Measurements from ENCODE around the gene OR51B4. TPM values are rescaled to one million over a fixed set of nuclear protein-coding genes. Genes with fewer than 3 reads are reported as not detected.

The OR51B4 gene
- total RNA-seq, 1 donor from 2014 or later, result not detected

DNA sequence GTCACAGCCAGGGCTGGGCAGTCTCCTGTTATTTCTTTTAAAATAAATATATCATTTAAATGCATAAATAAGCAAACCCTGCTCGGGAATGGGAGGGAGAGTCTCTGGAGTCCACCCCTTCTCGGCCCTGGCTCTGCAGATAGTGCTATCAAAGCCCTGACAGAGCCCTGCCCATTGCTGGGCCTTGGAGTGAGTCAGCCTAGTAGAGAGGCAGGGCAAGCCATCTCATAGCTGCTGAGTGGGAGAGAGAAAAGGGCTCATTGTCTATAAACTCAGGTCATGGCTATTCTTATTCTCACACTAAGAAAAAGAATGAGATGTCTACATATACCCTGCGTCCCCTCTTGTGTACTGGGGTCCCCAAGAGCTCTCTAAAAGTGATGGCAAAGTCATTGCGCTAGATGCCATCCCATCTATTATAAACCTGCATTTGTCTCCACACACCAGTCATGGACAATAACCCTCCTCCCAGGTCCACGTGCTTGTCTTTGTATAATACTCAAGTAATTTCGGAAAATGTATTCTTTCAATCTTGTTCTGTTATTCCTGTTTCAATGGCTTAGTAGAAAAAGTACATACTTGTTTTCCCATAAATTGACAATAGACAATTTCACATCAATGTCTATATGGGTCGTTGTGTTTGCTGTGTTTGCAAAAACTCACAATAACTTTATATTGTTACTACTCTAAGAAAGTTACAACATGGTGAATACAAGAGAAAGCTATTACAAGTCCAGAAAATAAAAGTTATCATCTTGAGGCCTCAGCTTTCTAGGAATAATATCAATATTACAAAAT, 13.4 kb downstream of the OR51B4 start:
- Mint-ChIP-seq H3K27ac (no peak overlapping the region), H3K4me1 (no peaks in the 10 kb centered on the region), H3K4me3 (no peak overlapping the region), H3K27me3 (no peaks in the 10 kb centered on the region), H3K36me3 (ENCODE audit: low read depth) (no peaks in the 10 kb centered on the region), H3K9me3 (no peaks in the 10 kb centered on the region)
- intact Hi-C loops (cut with micrococcal nuclease), result no loop called here
- no peak for DNase-seq

DNA sequence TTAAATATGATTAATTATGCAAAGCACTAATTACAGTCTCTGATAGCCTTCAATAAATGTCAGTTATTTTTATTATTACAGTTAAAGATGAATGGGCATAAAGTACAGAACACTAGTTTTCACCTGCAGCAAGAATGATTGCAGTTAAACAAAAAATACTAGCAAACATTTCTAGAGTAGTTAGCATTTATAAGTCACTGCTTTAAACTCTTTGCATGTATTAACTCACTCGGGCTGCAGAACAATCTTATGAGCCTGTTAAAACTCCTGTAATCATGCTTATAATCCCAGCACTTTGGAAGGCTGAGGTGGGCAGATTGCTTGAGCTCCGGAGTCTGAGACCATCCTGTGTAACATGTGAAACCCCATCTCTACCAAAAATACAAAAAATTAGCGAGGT, 14.8 kb downstream of the OR51B4 start:
- Mint-ChIP-seq H3K36me3 (ENCODE audit: low read depth) (no peaks in the 10 kb centered on the region), H3K4me3 (no peak overlapping the region), H3K9me3 (no peaks in the 10 kb centered on the region), H3K27me3 (no peaks in the 10 kb centered on the region), H3K27ac (no peak overlapping the region), H3K4me1 (no peaks in the 10 kb centered on the region)
- intact Hi-C loops (cut with micrococcal nuclease), result no loop called here
- no peak for DNase-seq

DNA sequence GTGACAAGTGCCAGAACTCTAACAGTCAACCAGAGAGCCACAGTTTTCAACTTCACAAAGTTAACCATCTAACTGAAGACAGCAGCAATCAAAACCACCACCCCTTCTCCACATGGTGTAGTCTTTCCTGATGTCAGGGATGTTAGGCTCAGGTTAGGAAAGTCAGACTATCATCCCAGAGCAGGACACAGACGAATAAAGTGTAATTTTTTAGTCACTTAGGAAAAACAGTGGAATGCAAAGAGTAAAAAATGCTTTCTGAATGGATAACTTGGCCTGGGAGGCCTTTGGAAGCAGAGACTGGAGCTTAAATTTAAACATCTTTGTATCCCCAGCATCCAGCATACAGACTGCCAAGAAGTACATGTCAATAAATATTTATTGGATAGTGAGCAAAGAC, 15.4 kb downstream of the OR51B4 start:
- Mint-ChIP-seq H3K36me3 (ENCODE audit: low read depth) (no peaks in the 10 kb centered on the region), H3K27me3 (no peaks in the 10 kb centered on the region)
- intact Hi-C loops (cut with micrococcal nuclease), result no loop called here

DNA sequence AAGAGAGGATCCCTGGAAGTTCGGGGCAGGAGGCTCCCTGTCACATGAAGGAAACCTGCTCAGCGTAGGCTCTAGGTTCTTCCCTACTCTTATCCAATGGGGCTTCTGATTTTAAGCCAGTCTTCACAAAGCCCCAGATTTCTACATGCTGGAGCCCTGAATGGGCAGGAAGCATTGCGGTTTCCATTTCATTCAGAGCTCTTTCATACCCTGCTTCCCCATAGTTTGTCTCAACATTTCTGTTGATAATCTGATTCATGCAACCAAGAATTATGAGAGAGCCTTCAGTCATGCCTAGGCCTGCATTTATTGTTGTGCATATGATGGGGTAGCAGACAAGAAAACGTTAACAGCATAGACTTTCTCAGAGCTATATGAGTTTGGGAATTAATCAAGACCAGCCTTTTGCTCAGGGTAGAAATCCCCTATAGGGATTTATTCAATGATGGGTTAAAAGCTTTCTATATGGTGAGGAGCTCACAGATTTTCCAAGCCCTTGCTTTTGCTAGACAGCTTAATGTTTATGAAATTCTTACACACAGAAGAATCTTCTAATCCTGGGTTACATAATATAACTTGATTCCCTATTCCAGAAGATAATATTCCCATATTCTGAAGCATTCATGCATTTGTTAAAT, 15.9 kb downstream of the OR51B4 start:
- H3K27ac Mint-ChIP-seq, result no peak overlapping the region
- no peaks in the 10 kb centered on the region for H3K4me1 Mint-ChIP-seq
- intact Hi-C loops (cut with micrococcal nuclease), result no loop called here
- H3K9me3 Mint-ChIP-seq, result no peaks in the 10 kb centered on the region
- no peaks in the 10 kb centered on the region for H3K27me3 Mint-ChIP-seq
- no peak for DNase-seq
- H3K36me3 Mint-ChIP-seq (ENCODE audit: low read depth), result no peaks in the 10 kb centered on the region
- no peak overlapping the region for H3K4me3 Mint-ChIP-seq

More for the DNA sequence above, 15.4 kb downstream of the OR51B4 start:
- Mint-ChIP-seq H3K9me3 (no peaks in the 10 kb centered on the region), H3K27ac (no peak overlapping the region), H3K4me3 (no peak overlapping the region), H3K4me1 (no peaks in the 10 kb centered on the region)
- no peak for DNase-seq

DNA sequence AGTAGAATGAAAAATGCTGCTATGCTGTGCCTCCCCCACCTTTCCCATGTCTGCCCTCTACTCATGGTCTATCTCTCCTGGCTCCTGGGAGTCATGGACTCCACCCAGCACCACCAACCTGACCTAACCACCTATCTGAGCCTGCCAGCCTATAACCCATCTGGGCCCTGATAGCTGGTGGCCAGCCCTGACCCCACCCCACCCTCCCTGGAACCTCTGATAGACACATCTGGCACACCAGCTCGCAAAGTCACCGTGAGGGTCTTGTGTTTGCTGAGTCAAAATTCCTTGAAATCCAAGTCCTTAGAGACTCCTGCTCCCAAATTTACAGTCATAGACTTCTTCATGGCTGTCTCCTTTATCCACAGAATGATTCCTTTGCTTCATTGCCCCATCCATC, 17.1 kb downstream of the OR51B4 start:
- H3K27me3 Mint-ChIP-seq, result no peaks in the 10 kb centered on the region
- no peaks in the 10 kb centered on the region for H3K36me3 Mint-ChIP-seq (ENCODE audit: low read depth)
- no peak for DNase-seq
- peaks cover 3% of the 10 kb centered on the region for H3K4me1 Mint-ChIP-seq
- intact Hi-C loops (cut with micrococcal nuclease), result no loop called here
- no peak overlapping the region for H3K27ac Mint-ChIP-seq
- no peak overlapping the region for H3K4me3 Mint-ChIP-seq
- no peaks in the 10 kb centered on the region for H3K9me3 Mint-ChIP-seq

DNA sequence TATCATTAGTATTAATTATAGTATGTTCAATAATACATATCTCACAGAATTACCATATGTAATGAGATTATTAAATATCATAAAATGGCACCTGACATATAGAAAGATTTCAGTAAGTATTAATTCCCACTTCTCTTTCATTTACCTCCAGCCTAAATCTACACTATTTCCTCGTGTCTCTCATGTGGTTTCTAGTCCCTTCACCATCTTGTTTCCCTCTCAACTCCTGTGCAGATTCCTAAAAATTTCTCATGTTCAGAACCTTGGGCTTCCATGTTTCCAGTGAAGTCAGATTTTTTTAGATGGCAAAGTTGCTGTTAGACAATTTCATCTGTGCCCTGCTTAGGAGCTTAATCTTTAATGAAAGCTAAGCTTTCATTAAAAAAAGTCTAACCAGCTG, 17.9 kb downstream of the OR51B4 start:
- no peaks in the 10 kb centered on the region for H3K9me3 Mint-ChIP-seq
- no peak overlapping the region for H3K4me3 Mint-ChIP-seq
- no peaks in the 10 kb centered on the region for H3K27me3 Mint-ChIP-seq
- intact Hi-C loops (cut with micrococcal nuclease), result no loop called here
- DNase-seq, result no peak
- H3K36me3 Mint-ChIP-seq (ENCODE audit: low read depth), result no peaks in the 10 kb centered on the region
- H3K27ac Mint-ChIP-seq, result no peak overlapping the region
- peaks cover 3% of the 10 kb centered on the region for H3K4me1 Mint-ChIP-seq

DNA sequence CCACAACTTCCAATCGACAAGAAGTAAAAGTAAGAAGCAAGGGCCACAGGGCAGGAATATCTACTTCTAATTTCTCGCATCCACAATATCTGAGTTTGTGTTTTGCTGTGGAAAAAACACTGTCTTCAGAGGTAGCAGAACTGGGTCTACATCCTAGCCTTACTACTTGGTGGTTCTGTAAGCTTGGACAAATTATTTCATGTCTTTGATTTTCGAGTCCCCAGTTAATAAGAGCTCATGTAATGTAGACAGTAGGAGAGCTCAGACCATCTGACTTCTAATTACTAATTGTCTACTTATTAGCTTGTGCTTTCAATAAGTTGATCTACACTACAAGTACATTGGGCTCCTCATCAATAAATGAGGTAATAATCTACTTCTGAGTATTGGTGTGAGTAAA, 18.7 kb downstream of the OR51B4 start:
- H3K9me3 Mint-ChIP-seq, result no peaks in the 10 kb centered on the region
- H3K36me3 Mint-ChIP-seq (ENCODE audit: low read depth), result no peaks in the 10 kb centered on the region
- no peaks in the 10 kb centered on the region for H3K27me3 Mint-ChIP-seq
- intact Hi-C loops (cut with micrococcal nuclease), result no loop called here
- no peak overlapping the region for H3K27ac Mint-ChIP-seq
- H3K4me3 Mint-ChIP-seq, result no peak overlapping the region
- no peak for DNase-seq
- H3K4me1 Mint-ChIP-seq, result peaks cover 3% of the 10 kb centered on the region

DNA sequence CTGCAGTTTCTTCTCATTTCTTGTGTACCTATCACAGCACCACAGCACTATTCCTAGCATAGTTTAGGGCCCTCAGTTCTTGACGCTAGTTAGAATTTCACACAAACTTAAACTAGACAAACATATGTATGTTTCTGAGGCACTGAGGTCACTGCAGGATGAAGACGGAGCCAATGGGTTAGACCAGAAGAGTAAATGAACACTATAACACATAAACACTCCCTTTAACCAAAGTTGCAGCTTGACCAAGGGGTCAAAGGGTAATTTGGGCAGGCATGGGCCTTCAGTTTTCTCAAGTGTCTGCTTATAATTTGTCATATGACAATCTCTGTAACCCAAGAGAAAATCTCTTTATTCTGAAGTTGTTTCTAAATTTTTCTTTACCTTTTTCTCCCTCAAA, 19.1 kb downstream of the OR51B4 start:
- intact Hi-C loops (cut with micrococcal nuclease), result no loop called here
- DNase-seq, result no peak
- Mint-ChIP-seq H3K27me3 (no peaks in the 10 kb centered on the region), H3K36me3 (ENCODE audit: low read depth) (no peaks in the 10 kb centered on the region), H3K9me3 (no peaks in the 10 kb centered on the region), H3K27ac (no peak overlapping the region), H3K4me1 (peaks cover 3% of the 10 kb centered on the region), H3K4me3 (no peak overlapping the region)

DNA sequence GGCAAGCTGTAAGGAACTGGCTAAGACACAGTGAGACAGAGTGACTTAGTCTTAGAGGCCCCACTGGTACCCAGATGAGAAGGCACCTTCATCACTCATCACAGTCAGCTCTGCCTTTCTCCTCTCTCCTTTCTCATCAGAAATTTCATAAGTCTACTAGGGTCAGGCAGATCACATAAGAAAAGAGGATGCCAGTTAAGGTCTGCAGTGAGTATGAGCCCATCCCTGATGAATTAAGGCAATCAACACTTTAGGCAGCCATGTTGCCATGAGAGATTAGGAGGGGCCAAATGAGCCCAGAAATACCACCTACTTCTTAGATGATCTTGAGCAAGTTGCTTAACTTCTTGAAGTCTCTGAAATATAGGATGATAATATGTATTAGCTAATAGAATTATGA, 20.1 kb downstream of the OR51B4 start:
- H3K36me3 Mint-ChIP-seq (ENCODE audit: low read depth), result no peaks in the 10 kb centered on the region
- peaks cover 3% of the 10 kb centered on the region for H3K4me1 Mint-ChIP-seq
- no peak overlapping the region for H3K27ac Mint-ChIP-seq
- H3K9me3 Mint-ChIP-seq, result no peaks in the 10 kb centered on the region
- H3K4me3 Mint-ChIP-seq, result no peak overlapping the region
- DNase-seq, result no peak
- intact Hi-C loops (cut with micrococcal nuclease), result no loop called here
- H3K27me3 Mint-ChIP-seq, result no peaks in the 10 kb centered on the region

DNA sequence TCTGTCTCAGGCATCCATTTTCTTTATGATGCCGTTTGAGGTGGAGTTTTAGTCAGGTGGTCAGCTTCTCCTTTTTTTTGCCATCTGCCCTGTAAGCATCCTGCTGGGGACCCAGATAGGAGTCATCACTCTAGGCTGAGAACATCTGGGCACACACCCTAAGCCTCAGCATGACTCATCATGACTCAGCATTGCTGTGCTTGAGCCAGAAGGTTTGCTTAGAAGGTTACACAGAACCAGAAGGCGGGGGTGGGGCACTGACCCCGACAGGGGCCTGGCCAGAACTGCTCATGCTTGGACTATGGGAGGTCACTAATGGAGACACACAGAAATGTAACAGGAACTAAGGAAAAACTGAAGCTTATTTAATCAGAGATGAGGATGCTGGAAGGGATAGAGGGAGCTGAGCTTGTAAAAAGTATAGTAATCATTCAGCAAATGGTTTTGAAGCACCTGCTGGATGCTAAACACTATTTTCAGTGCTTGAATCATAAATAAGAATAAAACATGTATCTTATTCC, 21.1 kb downstream of the OR51B4 start:
- H3K27me3 Mint-ChIP-seq, result no peaks in the 10 kb centered on the region
- H3K36me3 Mint-ChIP-seq (ENCODE audit: low read depth), result no peaks in the 10 kb centered on the region
- intact Hi-C loops (cut with micrococcal nuclease), result no loop called here
- H3K9me3 Mint-ChIP-seq, result no peaks in the 10 kb centered on the region
- H3K27ac Mint-ChIP-seq, result peak overlapping the region; percentile 46
- no peak overlapping the region for H3K4me3 Mint-ChIP-seq
- peaks cover 3% of the 10 kb centered on the region for H3K4me1 Mint-ChIP-seq
- DNase-seq, result peak; percentile 63

DNA sequence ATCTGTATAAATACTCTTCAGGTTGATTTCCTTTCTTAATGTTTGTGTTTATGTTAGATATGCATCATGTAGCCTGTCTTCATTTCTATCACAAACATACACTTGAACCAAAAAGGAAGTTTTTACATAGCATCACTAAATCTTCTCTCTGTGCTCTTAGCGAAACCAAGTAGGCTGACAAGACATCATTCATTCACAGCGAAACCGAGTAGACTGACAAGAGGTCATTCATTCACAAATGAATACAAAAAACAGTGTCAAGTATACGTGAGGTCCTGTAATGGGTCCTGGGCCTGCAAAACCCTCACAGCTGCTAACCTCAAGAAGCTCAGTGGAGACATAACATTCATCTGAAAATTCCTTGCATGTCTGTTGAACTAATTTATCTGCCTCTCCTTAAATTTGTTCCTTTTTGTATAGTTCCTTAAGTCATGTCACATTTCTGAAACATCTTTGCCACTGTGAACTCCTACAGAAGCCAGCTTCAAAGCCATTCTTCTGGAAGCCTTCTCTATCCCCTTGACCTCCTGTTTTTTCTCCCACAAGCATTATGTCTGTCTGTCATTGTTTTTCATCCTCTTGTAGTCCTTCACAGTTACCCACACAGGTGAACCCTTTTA, 22.2 kb downstream of the OR51B4 start:
- Mint-ChIP-seq H3K4me3 (no peak overlapping the region), H3K36me3 (ENCODE audit: low read depth) (no peaks in the 10 kb centered on the region), H3K27ac (no peak overlapping the region), H3K27me3 (no peaks in the 10 kb centered on the region), H3K4me1 (peaks cover 3% of the 10 kb centered on the region), H3K9me3 (no peaks in the 10 kb centered on the region)
- intact Hi-C loops (cut with micrococcal nuclease), result no loop called here
- no peak for DNase-seq

DNA sequence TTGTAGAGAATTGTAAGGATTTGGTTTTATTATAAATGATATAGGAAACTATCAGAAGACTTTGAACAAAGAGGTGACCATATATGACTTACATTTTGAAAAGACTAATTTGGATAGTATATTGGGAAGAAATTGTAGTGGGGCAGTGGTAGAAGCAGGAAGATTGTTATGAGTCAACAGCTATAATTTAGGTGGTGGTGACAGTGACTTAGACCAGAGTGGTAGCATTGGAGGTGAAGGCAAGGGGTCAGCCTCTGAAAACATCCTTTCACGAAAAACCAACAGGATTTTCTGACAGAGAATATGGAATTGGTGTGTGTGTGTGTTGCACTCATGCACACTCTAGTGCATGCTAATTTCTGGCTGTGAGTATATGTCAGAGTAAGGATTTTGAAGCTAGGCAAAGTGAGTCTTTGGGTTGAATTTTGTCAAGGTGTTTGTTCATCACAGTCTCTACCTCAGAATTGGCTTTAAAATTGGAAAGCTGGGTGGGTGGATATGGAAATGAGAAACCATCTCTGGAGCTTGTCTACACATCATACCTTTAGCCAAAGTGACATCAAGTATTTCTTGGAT, 23.9 kb downstream of the OR51B4 start:
- H3K4me3 Mint-ChIP-seq, result no peak overlapping the region
- DNase-seq, result no peak
- H3K27ac Mint-ChIP-seq, result no peak overlapping the region
- H3K9me3 Mint-ChIP-seq, result no peaks in the 10 kb centered on the region
- H3K36me3 Mint-ChIP-seq (ENCODE audit: low read depth), result no peaks in the 10 kb centered on the region
- H3K4me1 Mint-ChIP-seq, result peaks cover 3% of the 10 kb centered on the region
- H3K27me3 Mint-ChIP-seq, result no peaks in the 10 kb centered on the region
- intact Hi-C loops (cut with micrococcal nuclease), result no loop called here

DNA sequence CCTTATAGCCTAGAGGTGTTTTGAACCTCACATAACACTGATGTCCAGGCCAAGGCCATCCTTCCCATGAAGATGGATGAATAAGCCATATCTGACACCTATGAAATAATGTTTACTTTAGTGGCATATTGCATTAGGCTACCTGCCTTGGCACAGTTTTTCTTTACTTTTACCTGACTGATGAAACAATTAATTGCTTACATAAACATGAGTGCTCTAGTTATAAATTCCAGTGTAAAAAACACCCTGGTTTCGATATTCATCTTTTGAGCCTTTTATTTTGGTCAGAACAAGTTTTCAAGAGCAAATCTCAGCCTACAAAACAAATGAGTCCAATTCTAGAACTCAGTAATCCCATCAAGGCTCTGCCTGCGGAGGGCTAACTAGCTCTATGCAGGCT, 25.0 kb downstream of the OR51B4 start:
- no peak overlapping the region for H3K27ac Mint-ChIP-seq
- no peaks in the 10 kb centered on the region for H3K36me3 Mint-ChIP-seq (ENCODE audit: low read depth)
- H3K9me3 Mint-ChIP-seq, result no peaks in the 10 kb centered on the region
- H3K4me3 Mint-ChIP-seq, result no peak overlapping the region
- intact Hi-C loops (cut with micrococcal nuclease), result no loop called here
- H3K4me1 Mint-ChIP-seq, result peaks cover 3% of the 10 kb centered on the region
- DNase-seq, result no peak
- no peaks in the 10 kb centered on the region for H3K27me3 Mint-ChIP-seq
